T-cell (primary cell): ENCODE measurements around the gene UBL4A. TPM values are rescaled to one million over a fixed set of nuclear protein-coding genes. Genes with fewer than 3 reads are reported as not detected.
A peak's percentile ranks its signal among the peaks of the same experiment; 100 is the strongest.

ENCODE experiments used
- ATAC-seq, 4 experiments: fragments of 200-7000 bp in 3 of 4; fragments of 150-1000 bp in 1 of 4; cut with Tn5 transposase; replicated peaks in 1 of 4; 1 replicate in 3 of 4; 2 replicates in 1 of 4; pipeline ENCODE4 v1.10.0; 2021; ENCODE audit warnings: moderate library complexity in 3 of 4, mild to moderate bottlenecking in 2 of 4, moderate number of reproducible peaks in 1 of 4
- CTCF ChIA-PET, 2 donors: fragments of 300-600 bp; sonication (Branson Sonifier 250); formaldehyde crosslinking; loops; one replicate each; lab custom pipeline; 2022; ENCODE audit warnings: antibody characterized with exemption in 2 of 2; lab: Charles Lee
- POLR2A ChIA-PET, 2 donors: fragments of 300-600 bp; sonication (Branson Sonifier 250); formaldehyde crosslinking; loops; one replicate each; lab custom pipeline; 2022; ENCODE audit warnings: antibody characterized with exemption in 2 of 2; lab: Charles Lee
- DNase-seq, 35 experiments: peaks; one replicate each; pipeline versions ENCODE4 v3.0.0 to v3.0.0-alpha.2; 2013 to 2023
- H3K27ac ChIP-seq: one replicate; pipeline ENCODE4 v1.5.1; 2013; ENCODE audit warnings: low read length
- H3K27me3 ChIP-seq, 2 experiments: replicated peaks in 1 of 2; 1 replicate in 1 of 2; 2 replicates in 1 of 2; pipeline versions ENCODE4 v1.6.1 to v1.7.0; 2013; ENCODE audit warnings: low read length in 1 of 2, mixed read lengths in 1 of 2; ENCODE audit not compliant: control insufficient read depth in 2 of 2, insufficient read depth in 2 of 2; ENCODE audit errors: extremely low read depth in 1 of 2
- H3K36me3 ChIP-seq, 2 donors: 1 replicate in 1 of 2; 2 replicates in 1 of 2; pipeline versions ENCODE4 v1.6.1 to v1.7.0; 2013; ENCODE audit warnings: low read length in 1 of 2; ENCODE audit not compliant: control insufficient read depth in 2 of 2, insufficient read depth in 1 of 2; ENCODE audit errors: extremely low read depth in 1 of 2
- H3K4me1 ChIP-seq, 2 experiments: 1 replicate in 1 of 2; 2 replicates in 1 of 2; pipeline versions ENCODE4 v1.6.1 to v1.7.0; 2013; ENCODE audit warnings: low read length in 2 of 2, mixed read lengths in 1 of 2; ENCODE audit not compliant: insufficient read depth in 2 of 2, control insufficient read depth in 1 of 2; ENCODE audit errors: extremely low read depth in 1 of 2
- H3K4me3 ChIP-seq, 2 donors: 1 replicate in 1 of 2; 2 replicates in 1 of 2; pipeline versions ENCODE4 v1.5.1 to v1.7.0; 2013; ENCODE audit warnings: mild to moderate bottlenecking in 2 of 2, low read length in 1 of 2, moderate library complexity in 1 of 2; ENCODE audit not compliant: control insufficient read depth in 1 of 2; ENCODE audit errors: extremely low read depth in 1 of 2
- H3K9me3 ChIP-seq: 2 replicates; pipeline ENCODE4 v1.7.0; 2013
- H3K27ac Mint-ChIP-seq, 2 donors: one replicate each; pipeline ENCODE4 v1.8.0; 2020 to 2021; ENCODE audit warnings: mild to moderate bottlenecking in 2 of 2, mixed read lengths in 2 of 2
- H3K27me3 Mint-ChIP-seq, 2 donors: one replicate each; pipeline ENCODE4 v1.8.0; 2021 to 2022; ENCODE audit warnings: mixed read lengths in 2 of 2
- H3K36me3 Mint-ChIP-seq: one replicate; pipeline ENCODE4 v1.8.0; 2021; ENCODE audit warnings: mixed read lengths
- H3K4me1 Mint-ChIP-seq, 3 donors: one replicate each; pipeline ENCODE4 v1.8.0; 2020 to 2022; ENCODE audit warnings: mixed read lengths in 3 of 3, mild to moderate bottlenecking in 1 of 3
- H3K4me3 Mint-ChIP-seq, 3 donors: one replicate each; pipeline ENCODE4 v1.8.0; 2020 to 2022; ENCODE audit warnings: mild to moderate bottlenecking in 3 of 3, mixed read lengths in 3 of 3, moderate library complexity in 3 of 3
- H3K9me3 Mint-ChIP-seq, 3 donors: one replicate each; pipeline ENCODE4 v1.8.0; 2020 to 2022; ENCODE audit warnings: mixed read lengths in 3 of 3
- WGBS: methylation state at CpG from one replicate; pipeline ENCODE4 v1.1.5; 2013; ENCODE audit warnings: missing lambda C conversion rate; ENCODE audit not compliant: insufficient coverage; 5-methylcytosine and 5-hydroxymethylcytosine counted together
- total RNA-seq, 35 experiments: library from RNA in 6 of 35; stranded (reverse) in 6 of 35; fragments of 120-200 nt in 1 of 35; gene quantifications; one replicate each; pipeline versions ENCODE4 v1.2.1 to v1.2.4 and lab custom pipeline; 2013 to 2026

UBL4A gene
- total RNA-seq, 5 donors from 2014 or later (not counting 1 experiment from before 2014, with no cell fraction given): 13.1 to 44.1 (median 39.6) TPM

DNA sequence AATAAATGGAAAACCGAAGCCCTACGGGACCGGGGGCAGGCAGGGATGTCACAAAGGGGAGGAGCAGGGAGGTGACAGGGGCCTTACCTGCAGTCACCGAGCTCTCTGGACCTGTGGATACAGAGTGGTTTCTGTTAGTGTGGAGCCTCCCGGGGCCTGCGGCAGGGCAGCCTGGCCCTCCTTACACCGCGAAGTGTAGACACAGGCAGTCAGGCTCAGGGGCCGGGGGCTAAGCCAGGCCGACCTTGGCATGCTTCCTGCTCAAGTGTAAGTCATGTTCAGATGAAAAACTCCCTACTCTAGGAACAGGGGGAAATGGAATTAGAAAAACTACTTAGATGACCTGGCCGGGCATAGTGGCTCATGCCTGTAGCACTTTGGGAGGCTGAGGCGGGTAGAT lies 25.3 kb upstream of the UBL4A start:
- H3K4me3 Mint-ChIP-seq: peak overlapping the region in 1 of 3 donors; percentile 56
- H3K9me3 ChIP-seq: no peaks in the 10 kb centered on the region
- peaks cover 4 to 15% of the 10 kb centered on the region in 2 donors for H3K36me3 ChIP-seq
- H3K27me3 Mint-ChIP-seq: peaks cover 0 to 9% of the 10 kb centered on the region in 2 donors
- H3K27ac Mint-ChIP-seq: peak overlapping the region; percentile 82 to 87
- H3K4me1 Mint-ChIP-seq: peaks cover 33 to 36% (median 33%) of the 10 kb centered on the region in 3 donors
- H3K4me1 ChIP-seq: peaks cover 0 to 39% of the 10 kb centered on the region in 2 experiments
- H3K9me3 Mint-ChIP-seq: peaks cover 0 to 2% (median 0%) of the 10 kb centered on the region in 3 donors
- DNase-seq (no peak), ATAC-seq (no peak)
- H3K27me3 ChIP-seq: no peaks in the 10 kb centered on the region
- ChIA-PET CTCF (no interaction called here), POLR2A (no interaction called here)
- H3K36me3 Mint-ChIP-seq: peaks cover 16% of the 10 kb centered on the region
- 40% methylated on average over 1 of the region's 12 CpGs for WGBS
- peak overlapping the region; percentile 71 for H3K27ac ChIP-seq
- H3K4me3 ChIP-seq: no peak overlapping the region

DNA sequence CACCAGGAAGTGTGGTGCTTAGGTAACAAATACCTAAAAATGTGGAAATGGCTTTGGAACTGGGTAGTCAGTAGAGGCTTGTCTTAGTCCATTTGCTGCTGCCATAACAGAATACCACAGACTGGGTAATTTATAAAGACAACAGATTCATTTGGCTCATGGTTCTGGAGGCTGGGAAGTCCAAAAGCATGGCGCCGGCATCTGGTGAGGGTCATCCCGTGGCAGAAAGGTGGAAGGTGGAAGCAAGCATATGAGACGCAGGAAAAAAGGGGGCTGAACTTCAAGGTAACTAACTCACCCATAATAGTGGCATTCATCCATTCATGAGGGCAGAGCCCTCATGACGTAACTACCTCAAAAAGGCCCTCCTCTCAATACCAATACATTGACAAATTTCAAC lies 23.0 kb upstream of the UBL4A start:
- DNase-seq (no peak), ATAC-seq (no peak)
- Mint-ChIP-seq H3K27me3 (peaks cover 0 to 9% of the 10 kb centered on the region in 2 donors), H3K36me3 (peaks cover 19% of the 10 kb centered on the region), H3K9me3 (peaks cover 0 to 2% (median 0%) of the 10 kb centered on the region in 3 donors), H3K4me3 (no peak overlapping the region), H3K27ac (no peak overlapping the region), H3K4me1 (peaks cover 22 to 24% (median 23%) of the 10 kb centered on the region in 3 donors)
- no peaks in the 10 kb centered on the region for H3K27me3 ChIP-seq
- H3K4me1 ChIP-seq: peaks cover 0 to 26% of the 10 kb centered on the region in 2 experiments
- ChIA-PET CTCF (no interaction called here), POLR2A (no interaction called here)
- peaks cover 4 to 27% of the 10 kb centered on the region in 2 donors for H3K36me3 ChIP-seq
- no CpG with 5 or more reads among the region's 5 CpGs for WGBS
- H3K9me3 ChIP-seq: no peaks in the 10 kb centered on the region
- H3K27ac ChIP-seq: no peak overlapping the region
- H3K4me3 ChIP-seq: no peak overlapping the region

DNA sequence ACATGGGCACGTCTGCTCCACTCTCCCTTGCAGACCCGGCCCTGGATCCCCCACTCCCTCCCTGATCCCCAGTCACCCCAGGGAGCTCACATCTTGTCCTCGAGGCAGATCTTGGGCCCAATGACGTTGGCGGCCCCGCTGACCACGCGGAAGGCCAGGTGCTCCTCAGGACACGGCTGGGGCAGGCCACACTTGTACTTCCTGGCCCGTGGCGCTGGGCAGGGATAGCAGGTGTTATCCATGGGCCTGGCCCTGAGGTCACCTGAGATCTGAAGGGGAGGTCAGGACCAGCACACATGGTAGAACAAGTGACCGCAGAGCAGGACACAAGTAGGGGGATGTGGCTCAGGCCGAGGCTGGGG lies 21.9 kb upstream of the UBL4A start:
- Mint-ChIP-seq H3K36me3 (peaks cover 16% of the 10 kb centered on the region), H3K27ac (no peak overlapping the region), H3K4me1 (peaks cover 15 to 17% (median 16%) of the 10 kb centered on the region in 3 donors), H3K4me3 (no peak overlapping the region), H3K9me3 (peaks cover 0 to 2% (median 0%) of the 10 kb centered on the region in 3 donors), H3K27me3 (peaks cover 0 to 3% of the 10 kb centered on the region in 2 donors)
- ChIA-PET POLR2A (no interaction called here), CTCF (no interaction called here)
- peaks cover 0 to 21% of the 10 kb centered on the region in 2 experiments for H3K4me1 ChIP-seq
- ATAC-seq: no peak
- H3K9me3 ChIP-seq: no peaks in the 10 kb centered on the region
- H3K36me3 ChIP-seq: peaks cover 4 to 27% of the 10 kb centered on the region in 2 donors
- H3K4me3 ChIP-seq: no peak overlapping the region
- 97% methylated on average over 7 of the region's 13 CpGs for WGBS
- no peaks in the 10 kb centered on the region for H3K27me3 ChIP-seq
- DNase-seq: no peak
- H3K27ac ChIP-seq: no peak overlapping the region

DNA sequence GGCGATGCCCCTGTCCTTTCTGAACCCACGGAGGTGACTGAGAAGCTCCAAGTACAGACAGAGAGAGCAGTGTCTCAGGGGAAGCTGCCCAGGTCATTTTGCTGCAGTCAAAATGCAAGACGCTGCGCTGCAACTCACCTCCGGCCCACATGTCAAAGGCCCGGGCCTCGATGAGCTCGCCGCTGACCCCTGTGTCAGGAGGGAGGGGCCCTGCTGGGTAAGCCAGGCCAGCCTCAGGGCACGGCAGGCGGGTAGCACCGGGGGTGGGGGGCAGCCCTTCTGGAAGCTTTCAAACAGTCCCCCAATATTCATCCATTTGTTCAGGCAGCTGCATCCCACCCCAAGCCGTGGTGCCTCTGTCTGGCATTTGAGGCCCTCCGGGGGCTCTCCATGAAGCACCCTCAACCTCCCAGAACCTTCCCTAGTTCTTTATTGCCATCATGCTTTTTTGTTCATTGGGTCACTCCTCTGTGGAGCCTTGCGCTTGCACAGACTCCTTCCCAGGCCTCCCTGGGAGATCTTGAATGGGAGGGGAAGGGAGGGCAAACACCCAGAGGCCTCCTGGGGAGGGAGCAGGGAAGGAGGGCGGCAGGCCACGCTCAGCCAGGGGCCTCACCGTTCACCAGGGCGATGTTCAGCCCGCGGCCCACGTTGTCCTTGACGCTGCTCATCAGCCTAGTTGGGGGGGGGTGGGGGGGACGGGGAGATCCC lies 21.4 kb upstream of the UBL4A start:
- ATAC-seq: no peak
- 84% methylated on average over 6 of the region's 24 CpGs for WGBS
- Histone ChIP-seq H3K9me3 (no peaks in the 10 kb centered on the region), H3K4me1 (peaks cover 0 to 18% of the 10 kb centered on the region in 2 experiments), H3K36me3 (peaks cover 4 to 27% of the 10 kb centered on the region in 2 donors), H3K27me3 (no peaks in the 10 kb centered on the region), H3K4me3 (no peak overlapping the region), H3K27ac (no peak overlapping the region)
- H3K4me1 Mint-ChIP-seq: peaks cover 13 to 17% (median 15%) of the 10 kb centered on the region in 3 donors
- H3K9me3 Mint-ChIP-seq: peaks cover 0 to 2% (median 0%) of the 10 kb centered on the region in 3 donors
- POLR2A ChIA-PET: interaction anchor here in 1 of 2 donors (0.7 kb wide), 1 partner anchor 291 kb away, joined by 4 read pairs; no protein-coding TSS in a partner anchor
- peaks cover 0 to 3% of the 10 kb centered on the region in 2 donors for H3K27me3 Mint-ChIP-seq
- H3K36me3 Mint-ChIP-seq: peaks cover 16% of the 10 kb centered on the region
- CTCF ChIA-PET: no interaction called here
- no peak overlapping the region for H3K4me3 Mint-ChIP-seq
- H3K27ac Mint-ChIP-seq: no peak overlapping the region
- DNase-seq: no peak

DNA sequence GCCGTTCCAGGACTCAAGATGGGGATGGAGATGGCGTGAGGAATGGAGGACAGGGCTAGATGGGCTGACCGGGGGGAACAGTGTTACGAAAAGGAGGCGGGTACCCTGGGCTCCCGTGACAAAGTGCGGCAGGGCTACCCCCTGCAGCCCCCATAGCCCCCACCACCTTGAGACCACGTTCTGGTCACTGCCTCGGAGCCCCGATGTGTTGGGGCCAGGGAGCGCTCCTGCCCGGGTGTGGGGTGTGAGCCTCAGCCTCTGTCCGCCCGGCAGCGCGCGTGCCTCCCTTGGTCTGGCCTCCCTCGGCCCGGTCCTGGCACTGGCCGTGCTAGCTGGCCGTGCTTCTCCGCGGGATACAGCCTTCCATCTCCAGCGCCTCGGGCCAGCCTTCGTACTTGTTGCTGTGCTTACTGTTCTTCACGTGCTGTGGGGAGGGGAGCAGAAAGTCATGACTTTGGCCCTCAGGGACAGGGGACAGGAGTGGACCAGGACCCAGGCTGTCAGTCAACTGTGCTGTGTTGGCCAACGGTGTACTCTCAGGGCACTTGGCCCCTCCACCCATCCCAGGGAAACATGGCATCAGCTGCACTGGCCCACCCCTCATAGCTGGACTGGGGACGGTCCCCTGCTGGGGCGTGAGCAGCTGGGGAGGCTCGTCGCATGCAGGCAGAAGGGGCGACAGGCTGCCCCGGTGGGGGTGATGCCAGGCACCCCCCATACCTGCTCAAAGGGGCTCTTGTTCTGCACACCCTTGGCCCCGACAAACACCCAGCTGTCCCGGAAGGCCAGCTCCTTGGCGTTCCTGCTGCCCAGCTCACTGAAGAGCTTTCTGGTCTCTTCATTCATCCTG lies 20.3 kb upstream of the UBL4A start:
- Mint-ChIP-seq H3K9me3 (peaks cover 0 to 2% (median 0%) of the 10 kb centered on the region in 3 donors), H3K4me3 (no peak overlapping the region), H3K27me3 (peaks cover 0 to 3% of the 10 kb centered on the region in 2 donors), H3K4me1 (peaks cover 9 to 12% (median 12%) of the 10 kb centered on the region in 3 donors), H3K36me3 (peaks cover 16% of the 10 kb centered on the region), H3K27ac (no peak overlapping the region)
- Histone ChIP-seq H3K36me3 (peaks cover 4 to 27% of the 10 kb centered on the region in 2 donors), H3K4me1 (peaks cover 0 to 9% of the 10 kb centered on the region in 2 experiments), H3K27ac (no peak overlapping the region), H3K9me3 (no peaks in the 10 kb centered on the region), H3K4me3 (no peak overlapping the region), H3K27me3 (no peaks in the 10 kb centered on the region)
- ATAC-seq (no peak), DNase-seq (no peak)
- ChIA-PET CTCF (no interaction called here), POLR2A (no interaction called here)
- WGBS: 95% methylated on average over 11 of the region's 37 CpGs

DNA sequence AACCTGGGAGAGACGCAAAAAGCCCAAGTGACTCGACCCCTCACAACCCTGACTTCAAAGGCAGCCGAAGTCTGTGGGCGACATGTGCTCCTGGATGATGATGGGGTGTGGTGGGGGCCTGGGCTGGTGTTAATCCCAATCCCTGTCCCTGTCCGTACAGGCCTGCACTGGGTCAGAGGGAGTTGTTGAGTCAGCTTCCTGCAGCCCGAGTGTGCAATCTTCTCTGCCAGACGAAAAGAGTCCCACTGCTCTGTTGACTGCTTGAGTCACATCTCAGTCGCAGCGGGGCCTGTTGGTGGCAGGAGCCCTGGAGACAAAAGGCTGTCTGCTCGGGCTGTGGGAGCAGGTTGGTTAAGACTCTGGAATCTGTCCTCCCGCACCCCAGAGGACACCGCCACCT lies 19.3 kb upstream of the UBL4A start:
- peaks cover 16% of the 10 kb centered on the region for H3K36me3 Mint-ChIP-seq
- ATAC-seq (no peak), DNase-seq (no peak)
- ChIA-PET CTCF (no interaction called here), POLR2A (no interaction called here)
- Histone ChIP-seq H3K27ac (no peak overlapping the region), H3K27me3 (no peaks in the 10 kb centered on the region), H3K4me3 (no peak overlapping the region), H3K9me3 (no peaks in the 10 kb centered on the region), H3K36me3 (peaks cover 4 to 27% of the 10 kb centered on the region in 2 donors), H3K4me1 (no peaks in the 10 kb centered on the region)
- H3K4me1 Mint-ChIP-seq: peaks cover under 1 to 2% (median 2%) of the 10 kb centered on the region in 3 donors
- H3K27ac Mint-ChIP-seq: peak overlapping the region in 1 of 2 donors; percentile 16
- 94% methylated on average over 7 of the region's 12 CpGs for WGBS
- H3K4me3 Mint-ChIP-seq: no peak overlapping the region
- peaks cover 0 to 3% of the 10 kb centered on the region in 2 donors for H3K27me3 Mint-ChIP-seq
- peaks cover 0 to 2% (median 0%) of the 10 kb centered on the region in 3 donors for H3K9me3 Mint-ChIP-seq
